Astrocyte (in vitro differentiated cells and primary cell): Measurements from ENCODE around the gene EHBP1. TPM values are rescaled to one million over a fixed set of nuclear protein-coding genes. Genes with fewer than 3 reads are reported as not detected.

Experiments
- DNase-seq: peaks from one replicate; pipeline ENCODE4 v3.0.0-alpha.2; 2010; ENCODE audit warnings: low read depth
- FAIRE-seq: peaks from 2 replicates; lab custom pipeline; 2011; peaks lifted over from hg19 to GRCh38; lab: Jason Lieb, UNC
- H2AFZ ChIP-seq: 2 replicates; pipeline ENCODE4 v1.6.0; 2012; ENCODE audit warnings: low read depth, low read length, inconsistent platforms
- H3K27ac ChIP-seq: 2 replicates; pipeline ENCODE4 v1.5.1; 2011; ENCODE audit warnings: low read depth, low read length, inconsistent platforms
- H3K27me3 ChIP-seq: 2 replicates; pipeline ENCODE4 v1.6.0; 2011; ENCODE audit warnings: low read length, inconsistent platforms; ENCODE audit not compliant: insufficient read depth
- H3K36me3 ChIP-seq: 2 replicates; pipeline ENCODE4 v1.5.1; 2011; ENCODE audit warnings: low read length, inconsistent platforms; ENCODE audit not compliant: insufficient read depth
- H3K4me1 ChIP-seq: 2 replicates; pipeline ENCODE4 v1.5.1; 2011; ENCODE audit warnings: low read length, inconsistent platforms; ENCODE audit not compliant: insufficient read depth
- H3K4me2 ChIP-seq: 2 replicates; pipeline ENCODE4 v1.6.0; 2012; ENCODE audit warnings: low read length, inconsistent platforms
- H3K4me3 ChIP-seq: 2 replicates; pipeline ENCODE4 v1.5.1; 2011; ENCODE audit warnings: low read depth, mild to moderate bottlenecking, low read length, inconsistent platforms; ENCODE audit not compliant: insufficient read depth
- H3K79me2 ChIP-seq: 2 replicates; pipeline ENCODE4 v1.6.0; 2012; ENCODE audit warnings: mild to moderate bottlenecking, low read length, inconsistent platforms; ENCODE audit not compliant: insufficient read depth
- H3K9ac ChIP-seq: 2 replicates; pipeline ENCODE4 v1.6.0; 2012; ENCODE audit warnings: mild to moderate bottlenecking, low read length, inconsistent platforms
- H3K9me3 ChIP-seq: 2 replicates; pipeline ENCODE4 v1.5.1; 2012; ENCODE audit warnings: low read depth, mild to moderate bottlenecking, low read length, inconsistent platforms; ENCODE audit not compliant: insufficient read depth
- H4K20me1 ChIP-seq: 2 replicates; pipeline ENCODE4 v1.6.0; 2012; ENCODE audit warnings: low read length, inconsistent platforms; ENCODE audit not compliant: insufficient read depth
- H3K27ac Mint-ChIP-seq: one replicate; pipeline ENCODE4 v1.8.0; 2021; ENCODE audit warnings: mild to moderate bottlenecking, mixed read lengths; ENCODE audit not compliant: unreplicated experiment
- H3K27me3 Mint-ChIP-seq: one replicate; pipeline ENCODE4 v1.8.0; 2021; ENCODE audit warnings: low read depth, mixed read lengths; ENCODE audit not compliant: unreplicated experiment
- H3K36me3 Mint-ChIP-seq: one replicate; pipeline ENCODE4 v1.8.0; 2021; ENCODE audit warnings: low read depth, mixed read lengths; ENCODE audit not compliant: unreplicated experiment
- H3K4me1 Mint-ChIP-seq: one replicate; pipeline ENCODE4 v1.8.0; 2021; ENCODE audit warnings: low read depth, mixed read lengths; ENCODE audit not compliant: unreplicated experiment
- H3K4me3 Mint-ChIP-seq: one replicate; pipeline ENCODE4 v1.8.0; 2021; ENCODE audit warnings: mild to moderate bottlenecking, moderate library complexity, mixed read lengths; ENCODE audit not compliant: unreplicated experiment
- H3K9me3 Mint-ChIP-seq: one replicate; pipeline ENCODE4 v1.8.0; 2021; ENCODE audit warnings: mild to moderate bottlenecking, mixed read lengths; ENCODE audit not compliant: unreplicated experiment
- EZH2 ChIP-seq: IDR thresholded peaks from 2 replicates; pipeline ENCODE4 v1.6.1; 2012; ENCODE audit warnings: mild to moderate bottlenecking, low read length, inconsistent platforms; ENCODE audit not compliant: insufficient read depth
- total RNA-seq: library from RNA; stranded (reverse); gene quantifications from 2 replicates; pipeline ENCODE4 v1.2.1, GENCODE V29; 2021
- TF ChIP-seq, protein P1 (sequence below): IDR thresholded peaks from 2 replicates; pipeline ENCODE4 v1.5.1; 2011; ENCODE audit warnings: low read depth, mild to moderate bottlenecking, inconsistent platforms, low read length, moderate library complexity; ENCODE audit not compliant: insufficient read depth

Gene EHBP1
- total RNA-seq, 1 donor from 2014 or later: 44.1 TPM

DNA sequence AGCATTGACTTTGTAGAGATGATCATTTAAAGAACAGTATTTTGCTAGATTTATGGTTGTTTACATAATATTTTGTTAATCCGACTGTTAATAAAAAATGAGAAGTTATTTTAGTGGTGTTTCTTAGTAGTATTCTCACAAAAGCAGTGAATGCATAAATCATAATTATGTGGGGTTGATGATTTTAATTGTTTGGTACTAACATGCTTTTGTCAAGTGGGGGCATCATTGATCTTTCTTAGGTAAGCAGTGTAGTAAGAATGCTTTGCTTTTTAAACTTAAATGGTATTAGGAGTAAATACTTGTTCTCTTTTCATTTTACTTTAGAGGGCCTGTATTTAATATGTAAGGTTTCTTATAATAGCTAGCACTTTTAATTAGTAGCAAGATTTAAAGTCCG is 235.9 kb downstream of the EHBP1 start:
- H3K36me3 Mint-ChIP-seq: no peaks in the 10 kb centered on the region
- H3K4me1 ChIP-seq: peaks cover 13% of the 10 kb centered on the region
- H3K27ac Mint-ChIP-seq: no peak overlapping the region
- no peaks in the 10 kb centered on the region for H3K36me3 ChIP-seq
- no peaks in the 10 kb centered on the region for H3K27me3 Mint-ChIP-seq
- DNase-seq (no peak), FAIRE-seq (no peak)
- H3K9me3 ChIP-seq: no peaks in the 10 kb centered on the region
- TF ChIP-seq, protein P1, sequence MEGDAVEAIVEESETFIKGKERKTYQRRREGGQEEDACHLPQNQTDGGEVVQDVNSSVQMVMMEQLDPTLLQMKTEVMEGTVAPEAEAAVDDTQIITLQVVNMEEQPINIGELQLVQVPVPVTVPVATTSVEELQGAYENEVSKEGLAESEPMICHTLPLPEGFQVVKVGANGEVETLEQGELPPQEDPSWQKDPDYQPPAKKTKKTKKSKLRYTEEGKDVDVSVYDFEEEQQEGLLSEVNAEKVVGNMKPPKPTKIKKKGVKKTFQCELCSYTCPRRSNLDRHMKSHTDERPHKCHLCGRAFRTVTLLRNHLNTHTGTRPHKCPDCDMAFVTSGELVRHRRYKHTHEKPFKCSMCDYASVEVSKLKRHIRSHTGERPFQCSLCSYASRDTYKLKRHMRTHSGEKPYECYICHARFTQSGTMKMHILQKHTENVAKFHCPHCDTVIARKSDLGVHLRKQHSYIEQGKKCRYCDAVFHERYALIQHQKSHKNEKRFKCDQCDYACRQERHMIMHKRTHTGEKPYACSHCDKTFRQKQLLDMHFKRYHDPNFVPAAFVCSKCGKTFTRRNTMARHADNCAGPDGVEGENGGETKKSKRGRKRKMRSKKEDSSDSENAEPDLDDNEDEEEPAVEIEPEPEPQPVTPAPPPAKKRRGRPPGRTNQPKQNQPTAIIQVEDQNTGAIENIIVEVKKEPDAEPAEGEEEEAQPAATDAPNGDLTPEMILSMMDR: no peak
- TF ChIP-seq EZH2: no peak
- H3K4me2 ChIP-seq: no peak overlapping the region
- no peak overlapping the region for H3K9ac ChIP-seq
- no peaks in the 10 kb centered on the region for H3K79me2 ChIP-seq
- H3K4me3 ChIP-seq: no peak overlapping the region
- peaks cover 17% of the 10 kb centered on the region for H3K4me1 Mint-ChIP-seq
- no peaks in the 10 kb centered on the region for H4K20me1 ChIP-seq
- no peaks in the 10 kb centered on the region for H3K9me3 Mint-ChIP-seq
- H2AFZ ChIP-seq: no peak overlapping the region
- no peak overlapping the region for H3K4me3 Mint-ChIP-seq
- H3K27me3 ChIP-seq: no peaks in the 10 kb centered on the region
- H3K27ac ChIP-seq: no peak overlapping the region

DNA sequence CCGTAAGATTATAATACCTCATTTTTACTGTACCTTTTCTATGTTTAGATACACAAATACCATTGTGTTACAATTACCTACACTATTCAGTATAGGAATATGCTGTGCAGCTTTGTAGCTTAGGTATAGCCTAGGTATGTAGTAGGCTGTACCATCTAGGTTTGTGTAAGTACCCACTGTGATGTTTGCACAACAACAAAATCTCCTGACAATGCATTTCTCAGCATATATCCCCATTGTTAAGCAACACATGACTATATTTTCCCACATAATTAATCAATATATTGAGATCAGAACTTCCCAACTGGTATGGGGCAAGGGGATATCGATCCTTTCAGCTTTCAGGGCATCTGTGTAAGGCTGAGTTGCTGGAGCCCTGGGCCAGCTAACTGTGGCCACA is 238.8 kb downstream of the EHBP1 start:
- H3K27ac Mint-ChIP-seq: no peak overlapping the region

DNA sequence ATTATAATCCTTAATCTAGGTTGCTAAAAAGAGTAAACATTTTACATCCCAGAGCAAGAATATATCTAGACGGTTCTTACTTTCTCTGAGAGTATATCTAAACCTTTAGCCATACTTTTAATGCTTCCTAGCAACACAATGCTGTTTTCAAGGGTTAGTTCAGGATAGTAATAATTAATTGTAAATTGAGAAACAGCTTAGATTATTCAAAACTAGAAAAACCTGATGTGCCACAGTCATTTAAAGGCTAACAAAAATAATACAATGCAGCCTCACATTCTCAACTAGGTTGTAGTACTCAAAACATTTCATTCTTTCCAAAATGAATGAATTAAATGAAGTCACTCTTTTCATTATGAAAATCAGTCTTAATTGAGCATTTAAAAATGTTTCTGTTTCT is 241.9 kb downstream of the EHBP1 start:
- Mint-ChIP-seq H3K4me3 (no peak overlapping the region), H3K4me1 (no peaks in the 10 kb centered on the region), H3K27ac (no peak overlapping the region), H3K36me3 (peaks cover 1% of the 10 kb centered on the region), H3K27me3 (no peaks in the 10 kb centered on the region), H3K9me3 (no peaks in the 10 kb centered on the region)
- Histone ChIP-seq H3K27ac (no peak overlapping the region), H3K27me3 (no peaks in the 10 kb centered on the region), H3K4me1 (no peaks in the 10 kb centered on the region), H3K4me3 (no peak overlapping the region), H3K79me2 (no peaks in the 10 kb centered on the region), H3K36me3 (peaks cover 3% of the 10 kb centered on the region), H2AFZ (no peak overlapping the region), H3K4me2 (no peak overlapping the region), H3K9ac (no peak overlapping the region), H3K9me3 (no peaks in the 10 kb centered on the region), H4K20me1 (no peaks in the 10 kb centered on the region)
- TF ChIP-seq, protein P1: no peak
- TF ChIP-seq EZH2: no peak
- DNase-seq: no peak
- FAIRE-seq: no peak

More for the DNA sequence above, 238.8 kb downstream of the EHBP1 start:
- no peak overlapping the region for H3K4me3 Mint-ChIP-seq
- no peaks in the 10 kb centered on the region for H3K9me3 Mint-ChIP-seq
- Histone ChIP-seq H3K27ac (no peak overlapping the region), H4K20me1 (no peaks in the 10 kb centered on the region), H3K36me3 (peaks cover 3% of the 10 kb centered on the region), H3K27me3 (no peaks in the 10 kb centered on the region), H3K9me3 (no peaks in the 10 kb centered on the region), H3K4me1 (peaks cover 6% of the 10 kb centered on the region), H3K4me3 (no peak overlapping the region), H2AFZ (no peak overlapping the region), H3K9ac (no peak overlapping the region), H3K79me2 (no peaks in the 10 kb centered on the region), H3K4me2 (no peak overlapping the region)
- no peaks in the 10 kb centered on the region for H3K27me3 Mint-ChIP-seq
- H3K36me3 Mint-ChIP-seq: peaks cover 1% of the 10 kb centered on the region
- DNase-seq: no peak
- no peak for FAIRE-seq
- peaks cover 8% of the 10 kb centered on the region for H3K4me1 Mint-ChIP-seq
- TF ChIP-seq, protein P1: no peak
- no peak for TF ChIP-seq EZH2
